K562 (cell line): Measurements from ENCODE around the gene SKIC8. TPM values are rescaled to one million over a fixed set of nuclear protein-coding genes. Genes with fewer than 3 reads are reported as not detected.
A peak's percentile ranks its signal among the peaks of the same experiment; 100 is the strongest.

Experiments used
- AFF4 ChIP-seq: sonication (generic); formaldehyde crosslinking; IDR thresholded peaks from 2 replicates; pipeline ENCODE4 v1.8.0; 2023; ENCODE audit warnings: mild to moderate bottlenecking, missing genetic modification reagents
- ARID2 ChIP-seq: fragments of 450-650 bp; IDR thresholded peaks from 2 replicates; pipeline ENCODE4 v1.6.1; 2017; ENCODE audit warnings: antibody characterized with exemption, mild to moderate bottlenecking
- BRCA1 ChIP-seq, 2 experiments: fragments of 450-650 bp in 1 of 2; sonication (generic) in 1 of 2; formaldehyde crosslinking in 1 of 2; IDR thresholded peaks; 2 replicates each; pipeline versions ENCODE4 v1.5.0 to v1.6.1; 2017 to 2020; ENCODE audit warnings: mild to moderate bottlenecking in 1 of 2, missing genetic modification reagents in 1 of 2
- CCNT2 ChIP-seq: IDR thresholded peaks from 2 replicates; pipeline ENCODE4 v1.6.1; 2011; ENCODE audit warnings: borderline replicate concordance, low read depth, mild to moderate bottlenecking, moderate library complexity, mixed read lengths, low read length; ENCODE audit not compliant: insufficient read length; ENCODE audit errors: extremely low read depth
- CREB3 ChIP-seq: fragments of 450-650 bp; conservative IDR thresholded peaks from 2 replicates; pipeline ENCODE4 v1.6.1; 2016; ENCODE audit warnings: missing genetic modification characterization, low read depth, mild to moderate bottlenecking, missing compliant biosample characterization, moderate library complexity
- CSDE1 ChIP-seq, 2 experiments: fragments of 450-650 bp; IDR thresholded peaks; 2 replicates each; pipeline ENCODE4 v1.6.1; 2016; ENCODE audit warnings: mild to moderate bottlenecking in 1 of 2
- DPF2 ChIP-seq: fragments of 450-650 bp; IDR thresholded peaks from 2 replicates; pipeline ENCODE4 v1.6.1; 2016
- L3MBTL2 ChIP-seq: fragments of 450-650 bp; IDR thresholded peaks from 2 replicates; pipeline ENCODE4 v1.6.1; 2016; ENCODE audit warnings: mild to moderate bottlenecking, moderate library complexity
- MAZ ChIP-seq, 2 experiments: fragments of 450-650 bp in 1 of 2; sonication (generic) in 1 of 2; formaldehyde crosslinking; IDR thresholded peaks in 1 of 2; conservative IDR thresholded peaks in 1 of 2; 2 replicates each; pipeline versions ENCODE4 v1.4.0 to v1.5.0; 2020; ENCODE audit warnings: mild to moderate bottlenecking in 1 of 2, missing genetic modification reagents in 1 of 2
- RCOR1 ChIP-seq, 2 experiments: IDR thresholded peaks; 2 replicates each; pipeline ENCODE4 v1.6.1; 2012; ENCODE audit warnings: low read depth in 2 of 2, low read length in 2 of 2, borderline replicate concordance in 1 of 2, improper control_type of control experiment in 1 of 2
- SMAD4 ChIP-seq: fragments of 250-450 bp; sonication (Bioruptor Pico); conservative IDR thresholded peaks from 2 replicates; pipeline ENCODE4 v1.8.0; 2021; ENCODE audit warnings: inconsistent platforms, mild to moderate bottlenecking, moderate library complexity
- THRA ChIP-seq: fragments of 450-650 bp; IDR thresholded peaks from 2 replicates; pipeline ENCODE4 v1.6.1; 2017; ENCODE audit warnings: mild to moderate bottlenecking, moderate library complexity
- ZC3H4 ChIP-seq: sonication (generic); formaldehyde crosslinking; IDR thresholded peaks from 2 replicates; pipeline ENCODE4 v1.9.0; 2021; ENCODE audit warnings: missing genetic modification reagents, borderline replicate concordance
- ZNF134 ChIP-seq: fragments of 250-450 bp; sonication (Bioruptor Pico); conservative IDR thresholded peaks from 2 replicates; pipeline ENCODE4 v1.4.0; 2020
- ZNF277 ChIP-seq: fragments of 250-450 bp; sonication (Bioruptor Pico); IDR thresholded peaks from 2 replicates; pipeline ENCODE4 v1.8.0; 2022; ENCODE audit warnings: inconsistent platforms, mild to moderate bottlenecking, moderate library complexity, borderline replicate concordance
- ZNF584 ChIP-seq: fragments of 200-800 bp; sonication (Bioruptor generic); IDR thresholded peaks from 2 replicates; pipeline ENCODE4 v1.6.1; 2016; ENCODE audit warnings: low read depth, mild to moderate bottlenecking, missing genetic modification characterization, missing compliant biosample characterization
- polyA plus RNA-seq, 8 experiments: library from polyadenylated mRNA; depleted of rRNA in 4 of 8; stranded (reverse) in 5 of 8; unstranded in 3 of 8; fragments of >200 nt; fragmentation: Nextera tagmentation in 2 of 8; fragmentation: Illumina TruSeq in 1 of 8; extraction: Ambion mirVana in 2 of 8; extraction: Trizol in 1 of 8; gene quantifications; 2 replicates each; pipeline versions ENCODE4 v1.2.1 to v1.2.3, GENCODE V29; 2011 to 2014; ENCODE audit warnings: inconsistent platforms in 1 of 8, missing spikeins in 1 of 8
- total RNA-seq, 7 experiments: library from RNA; depleted of rRNA in 6 of 7; stranded (reverse); fragments of >200 nt in 6 of 7; fragmentation: Illumina TruSeq in 2 of 7; extraction: Trizol in 2 of 7; gene quantifications; 2 replicates each; pipeline versions ENCODE4 v1.2.1 to v1.2.3, GENCODE V29; 2011 to 2021; ENCODE audit warnings: low replicate concordance in 1 of 7

The SKIC8 gene
- total and polyA plus RNA-seq, 9 of the 15 experiments (the other 6 are each of a cell fraction or from before 2014, with no cell fraction given): 79.5 to 389 (median 146) TPM

GRCh38 chr15:78299101-78299930, at the start of gene SKIC8 (continued):
- TF ChIP-seq AFF4 (0 out of 2 replicates have a peak, but pooled peaks have one; percentile 18), ZNF584 (CRISPR knock-in tag) (no peak), ARID2 (no peak), BRCA1 (IDR thresholded peaks at IDR 0.05) (no peak), BRCA1 (CRISPR knock-in tag; IDR thresholded peaks at IDR 0.05) (no peak), THRA (no peak), RCOR1 (IDR thresholded peaks at IDR 0.05; ENCODE audit: borderline replicate concordance in 1 of 2, low read depth in 2 of 2, low read length in 2 of 2) (peak in 1 of 2 experiments; percentile 35; a peak in 1 of 4 replicates), SMAD4 (CRISPR knock-in tag) (peak; percentile 61; the same call in 1 of the 2 replicates), DPF2 (0 out of 2 replicates have a peak, but pooled peaks have one; percentile 43), CSDE1 (IDR thresholded peaks at IDR 0.05) (no peak), CREB3 (no peak), ZNF277 (no peak), ZC3H4 (CRISPR knock-in tag) (no peak), L3MBTL2 (peak; percentile 20), CCNT2 (peak; percentile 82), ZNF134 (CRISPR knock-in tag) (no peak), MAZ (CRISPR knock-in tag; conservative IDR thresholded peaks at IDR 0.05 in 1 of 2, IDR thresholded peaks at IDR 0.05 in 1 of 2) (peak; percentile 84 to 97)
